Mesenchymal stem cell (in vitro differentiated cells and primary cell): ENCODE results near the gene EPM2AIP1.

Source experiments
- DNase-seq: peaks from one replicate; pipeline ENCODE4 v3.0.0-alpha.2; 2013
- H2AFZ ChIP-seq: one replicate; pipeline ENCODE4 v1.6.1; 2013; ENCODE audit warnings: low read depth, mild to moderate bottlenecking, control low read depth, inconsistent platforms, low read length, moderate library complexity
- H2AK5ac ChIP-seq: 2 replicates; pipeline ENCODE4 v1.6.1; 2013; ENCODE audit warnings: low read length, moderate library complexity, mild to moderate bottlenecking, inconsistent platforms; ENCODE audit not compliant: severe bottlenecking
- H2BK120ac ChIP-seq: one replicate; pipeline ENCODE4 v1.6.1; 2013; ENCODE audit warnings: low read depth, mild to moderate bottlenecking, inconsistent platforms, low read length, moderate library complexity
- H2BK12ac ChIP-seq, 2 experiments: one replicate each; pipeline ENCODE4 v1.6.1; 2013; ENCODE audit warnings: inconsistent platforms in 2 of 2, low read length in 2 of 2, mild to moderate bottlenecking in 2 of 2, moderate library complexity in 2 of 2, control low read depth in 1 of 2
- H2BK15ac ChIP-seq: one replicate; pipeline ENCODE4 v1.6.1; 2013; ENCODE audit warnings: mild to moderate bottlenecking, low read depth, inconsistent platforms; ENCODE audit not compliant: poor library complexity, severe bottlenecking
- H2BK5ac ChIP-seq: 2 replicates; pipeline ENCODE4 v1.6.1; 2013; ENCODE audit warnings: low read depth, mild to moderate bottlenecking, low read length, control low read depth, inconsistent platforms; ENCODE audit not compliant: poor library complexity, severe bottlenecking
- H3K14ac ChIP-seq, 2 experiments: one replicate each; pipeline ENCODE4 v1.6.1; 2013; ENCODE audit warnings: inconsistent platforms in 2 of 2, low read length in 2 of 2, control low read depth in 1 of 2, mild to moderate bottlenecking in 1 of 2, moderate library complexity in 1 of 2
- H3K18ac ChIP-seq, 2 experiments: one replicate each; pipeline ENCODE4 v1.6.1; 2013; ENCODE audit warnings: inconsistent platforms in 2 of 2, low read length in 2 of 2, control low read depth in 1 of 2, low read depth in 1 of 2, mild to moderate bottlenecking in 1 of 2
- H3K23ac ChIP-seq, 2 experiments: one replicate each; pipeline ENCODE4 v1.6.1; 2013; ENCODE audit warnings: inconsistent platforms in 2 of 2, low read length in 2 of 2, mild to moderate bottlenecking in 2 of 2, moderate library complexity in 2 of 2, control low read depth in 1 of 2
- H3K27ac ChIP-seq: 2 replicates; pipeline ENCODE4 v1.5.1; 2013; ENCODE audit warnings: mild to moderate bottlenecking, moderate library complexity, low read length, control low read depth, inconsistent platforms; ENCODE audit not compliant: poor library complexity, severe bottlenecking
- H3K27me3 ChIP-seq, 2 experiments: 2 replicates each; pipeline versions ENCODE4 v1.6.1 to v1.7.0; 2013; ENCODE audit warnings: low read length in 2 of 2, mild to moderate bottlenecking in 2 of 2, moderate library complexity in 2 of 2, control low read depth in 1 of 2, inconsistent platforms in 1 of 2; ENCODE audit not compliant: control insufficient read depth in 1 of 2, insufficient read depth in 1 of 2
- H3K36me3 ChIP-seq, 2 experiments: 2 replicates each; pipeline versions ENCODE4 v1.6.1 to v1.7.0; 2013; ENCODE audit warnings: low read length in 2 of 2, control low read depth in 1 of 2, inconsistent platforms in 1 of 2, low read depth in 1 of 2, mild to moderate bottlenecking in 1 of 2; ENCODE audit not compliant: insufficient read depth in 2 of 2, control insufficient read depth in 1 of 2
- H3K4ac ChIP-seq, 2 experiments: one replicate each; pipeline ENCODE4 v1.6.1; 2013; ENCODE audit warnings: inconsistent platforms in 2 of 2, low read length in 2 of 2, mild to moderate bottlenecking in 2 of 2, moderate library complexity in 2 of 2, control low read depth in 1 of 2, low read depth in 1 of 2
- H3K4me1 ChIP-seq: 2 replicates; pipeline ENCODE4 v1.6.1; 2013; ENCODE audit warnings: low read depth, low read length, control low read depth; ENCODE audit not compliant: control insufficient read depth, insufficient read depth
- H3K4me2 ChIP-seq: 2 replicates; pipeline ENCODE4 v1.6.1; 2013; ENCODE audit warnings: low read length, mild to moderate bottlenecking, inconsistent platforms; ENCODE audit not compliant: poor library complexity, severe bottlenecking
- H3K4me3 ChIP-seq, 2 experiments: 2 replicates each; pipeline versions ENCODE4 v1.5.1 to v1.7.0; 2013; ENCODE audit warnings: low read length in 2 of 2, mild to moderate bottlenecking in 2 of 2, control low read depth in 1 of 2, low read depth in 1 of 2; ENCODE audit not compliant: insufficient read depth in 1 of 2
- H3K79me1 ChIP-seq: replicated peaks from 2 replicates; pipeline ENCODE4 v1.6.1; 2013; ENCODE audit warnings: mild to moderate bottlenecking, control low read depth, low read length, inconsistent platforms; ENCODE audit not compliant: poor library complexity, severe bottlenecking
- H3K9ac ChIP-seq: 2 replicates; pipeline ENCODE4 v1.7.0; 2013; ENCODE audit warnings: mild to moderate bottlenecking, low read length, moderate library complexity
- H3K9me3 ChIP-seq: 2 replicates; pipeline ENCODE4 v1.7.0; 2013; ENCODE audit warnings: mild to moderate bottlenecking, low read length; ENCODE audit not compliant: control insufficient read depth
- H4K8ac ChIP-seq: one replicate; pipeline ENCODE4 v1.6.1; 2013; ENCODE audit warnings: inconsistent platforms, mild to moderate bottlenecking, low read length, moderate library complexity
- H4K91ac ChIP-seq: one replicate; pipeline ENCODE4 v1.6.1; 2013; ENCODE audit warnings: mild to moderate bottlenecking, low read length, inconsistent platforms
- WGBS: methylation state at CpG from one replicate; pipeline ENCODE4 v1.1.7; 2013; ENCODE audit warnings: mixed read lengths; 5-methylcytosine and 5-hydroxymethylcytosine counted together

EPM2AIP1 gene

GRCh38 chr3:36989568-36989967 lies 3.4 kb downstream of the EPM2AIP1 start:
- H3K23ac ChIP-seq, result no peak overlapping the region
- peaks cover 5 to 70% of the 10 kb centered on the region in 2 experiments for H3K36me3 ChIP-seq
- no peak overlapping the region for H4K91ac ChIP-seq
- peak overlapping the region; percentile 96 for H3K9ac ChIP-seq
- H2AFZ ChIP-seq, result no peak overlapping the region
- H3K27me3 ChIP-seq, result no peaks in the 10 kb centered on the region
- no peak overlapping the region for H3K27ac ChIP-seq
- H2BK5ac ChIP-seq, result no peak overlapping the region
- no peak overlapping the region for H3K4me2 ChIP-seq
- H4K8ac ChIP-seq, result no peak overlapping the region
- no peak overlapping the region for H3K4ac ChIP-seq
- H3K9me3 ChIP-seq, result no peaks in the 10 kb centered on the region
- H3K4me3 ChIP-seq, result peak overlapping the region in 1 of 2 experiments; percentile 93
- no peak overlapping the region for H3K18ac ChIP-seq
- no peak overlapping the region for H3K14ac ChIP-seq
- peaks cover 9% of the 10 kb centered on the region for H3K79me1 ChIP-seq
- no peak for DNase-seq
- H3K4me1 ChIP-seq, result peaks cover 1% of the 10 kb centered on the region
- H2BK120ac ChIP-seq, result no peak overlapping the region
- no peak overlapping the region for H2BK15ac ChIP-seq
- H2BK12ac ChIP-seq, result no peak overlapping the region
- no peak overlapping the region for H2AK5ac ChIP-seq

DNA sequence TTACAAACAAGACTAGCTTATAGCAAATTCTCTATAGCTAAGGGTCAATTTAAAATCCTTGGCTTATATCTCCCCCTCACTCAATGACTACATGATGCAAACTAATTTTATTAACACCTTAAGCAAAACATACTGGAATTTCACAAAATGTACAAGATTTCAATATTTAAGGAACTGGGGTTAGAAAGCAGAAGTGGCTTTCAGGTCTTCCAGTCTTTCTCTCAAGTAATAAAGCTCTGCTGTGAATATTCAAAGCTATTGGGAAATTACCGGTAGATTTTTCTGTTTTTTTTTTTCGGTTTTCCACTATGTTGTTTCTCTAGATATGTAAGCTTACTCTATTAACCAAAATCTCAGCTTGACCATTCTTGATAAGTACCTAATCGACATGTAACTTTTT lies 3.9 kb downstream of the EPM2AIP1 start:
- Histone ChIP-seq H3K27ac (no peak overlapping the region), H4K91ac (no peak overlapping the region), H2AK5ac (no peak overlapping the region), H3K4me2 (no peak overlapping the region), H2AFZ (no peak overlapping the region), H3K4ac (no peak overlapping the region), H3K4me3 (peak overlapping the region in 1 of 2 experiments; percentile 93), H3K9ac (peak overlapping the region; percentile 96), H2BK15ac (no peak overlapping the region), H3K18ac (no peak overlapping the region), H2BK120ac (no peak overlapping the region), H3K14ac (no peak overlapping the region), H3K9me3 (no peaks in the 10 kb centered on the region), H3K23ac (no peak overlapping the region), H2BK5ac (no peak overlapping the region), H2BK12ac (no peak overlapping the region), H3K4me1 (peaks cover 1% of the 10 kb centered on the region), H3K36me3 (peaks cover 9 to 76% of the 10 kb centered on the region in 2 experiments), H3K27me3 (no peaks in the 10 kb centered on the region), H3K79me1 (peaks cover 9% of the 10 kb centered on the region), H4K8ac (no peak overlapping the region)
- 100% methylated on average over 1 of the region's 3 CpGs for WGBS
- no peak for DNase-seq

- Histone ChIP-seq H4K91ac (no peak overlapping the region), H2AK5ac (no peak overlapping the region), H3K14ac (no peak overlapping the region), H3K4me1 (peaks cover 1% of the 10 kb centered on the region), H3K36me3 (peaks cover 9 to 82% of the 10 kb centered on the region in 2 experiments), H2BK5ac (no peak overlapping the region), H3K18ac (no peak overlapping the region), H3K27ac (no peak overlapping the region), H2AFZ (no peak overlapping the region), H3K27me3 (no peaks in the 10 kb centered on the region), H3K4ac (no peak overlapping the region), H4K8ac (no peak overlapping the region), H3K4me3 (no peak overlapping the region), H2BK12ac (no peak overlapping the region), H3K4me2 (peak overlapping the region; percentile 6), H3K9ac (no peak overlapping the region), H2BK15ac (no peak overlapping the region), H2BK120ac (peak overlapping the region; percentile 19), H3K23ac (no peak overlapping the region), H3K9me3 (no peaks in the 10 kb centered on the region), H3K79me1 (peaks cover 9% of the 10 kb centered on the region)
- WGBS, result 94% methylated on average over 2 of the region's 2 CpGs
- no peak for DNase-seq
These were observed 4.6 kb downstream of the EPM2AIP1 start for GRCh38 chr3:36988356-36988755.

DNA sequence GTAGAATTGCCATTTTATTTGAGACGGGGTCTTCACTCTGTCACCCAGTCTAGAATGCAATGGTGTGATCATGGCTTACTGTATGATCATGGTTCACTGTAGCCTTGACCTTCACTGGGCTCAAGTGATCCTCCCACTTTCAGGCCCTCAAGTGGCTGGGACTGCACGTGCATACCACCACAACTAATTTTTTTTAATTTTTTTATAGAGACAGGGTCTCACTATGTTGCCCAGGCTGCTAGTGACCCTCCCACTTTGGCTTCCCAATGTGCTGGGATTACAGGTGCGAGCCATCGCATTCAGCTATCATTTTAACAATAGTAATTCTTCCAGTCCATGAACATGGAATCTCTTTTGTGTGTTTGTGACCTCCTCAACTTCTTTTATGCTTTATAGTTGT lies 11.9 kb downstream of the EPM2AIP1 start:
- H3K9ac ChIP-seq, result no peak overlapping the region

More for the DNA sequence above, 11.9 kb downstream of the EPM2AIP1 start:
- no peak overlapping the region for H4K91ac ChIP-seq
- no peak for DNase-seq
- 94% methylated on average over 4 of the region's 4 CpGs for WGBS
- no peaks in the 10 kb centered on the region for H3K9me3 ChIP-seq
- H3K4me3 ChIP-seq, result no peak overlapping the region
- no peak overlapping the region for H3K23ac ChIP-seq
- no peak overlapping the region for H4K8ac ChIP-seq
- no peak overlapping the region for H3K4ac ChIP-seq
- no peak overlapping the region for H3K14ac ChIP-seq
- no peak overlapping the region for H2AK5ac ChIP-seq
- no peak overlapping the region for H3K18ac ChIP-seq
- H2BK5ac ChIP-seq, result no peak overlapping the region
- no peak overlapping the region for H2BK15ac ChIP-seq
- no peak overlapping the region for H3K4me2 ChIP-seq
- H2AFZ ChIP-seq, result no peak overlapping the region
- no peak overlapping the region for H2BK120ac ChIP-seq
- H2BK12ac ChIP-seq, result no peak overlapping the region
- no peak overlapping the region for H3K27ac ChIP-seq
- no peaks in the 10 kb centered on the region for H3K4me1 ChIP-seq
- no peaks in the 10 kb centered on the region for H3K27me3 ChIP-seq
- H3K79me1 ChIP-seq, result peaks cover 5% of the 10 kb centered on the region
- peaks cover 11 to 43% of the 10 kb centered on the region in 2 experiments for H3K36me3 ChIP-seq
